Measurements from ENCODE around the gene PLOD3.

DNA sequence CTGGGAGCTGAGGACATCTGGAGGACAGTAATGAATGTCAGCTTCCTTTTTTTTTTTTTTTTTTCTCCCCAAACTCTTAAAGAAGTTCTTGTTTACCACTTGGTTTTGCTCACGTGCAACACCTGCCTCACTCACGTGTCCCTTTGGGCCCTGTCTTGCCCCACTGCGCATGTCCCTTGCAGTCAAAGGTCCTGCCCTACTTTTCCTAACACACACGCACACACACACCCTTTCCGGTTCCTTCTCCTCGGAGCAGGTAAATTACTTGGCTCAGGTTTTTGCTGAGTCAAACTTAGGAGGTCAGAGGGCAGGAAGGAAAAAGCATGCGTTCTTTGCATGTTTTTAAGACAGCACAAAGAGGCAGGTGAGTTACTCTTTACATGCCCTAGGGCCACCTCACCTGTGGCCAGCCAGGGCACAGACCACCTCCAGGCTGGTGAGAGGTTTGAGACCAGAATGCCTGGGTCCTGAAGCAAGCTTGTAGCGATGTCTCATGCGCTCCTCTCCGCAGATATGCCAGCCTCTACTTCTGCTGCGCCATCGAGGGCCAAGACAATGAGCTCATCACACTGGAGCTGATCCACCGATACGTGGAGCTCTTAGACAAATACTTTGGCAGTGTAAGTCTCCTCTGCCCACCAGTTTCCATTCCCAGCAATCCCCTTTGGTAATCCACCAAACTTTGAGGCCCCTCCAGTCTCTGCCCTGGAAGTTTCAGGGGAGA is 60.4 kb downstream of the PLOD3 start:
- TF ChIP-seq, protein P1, sequence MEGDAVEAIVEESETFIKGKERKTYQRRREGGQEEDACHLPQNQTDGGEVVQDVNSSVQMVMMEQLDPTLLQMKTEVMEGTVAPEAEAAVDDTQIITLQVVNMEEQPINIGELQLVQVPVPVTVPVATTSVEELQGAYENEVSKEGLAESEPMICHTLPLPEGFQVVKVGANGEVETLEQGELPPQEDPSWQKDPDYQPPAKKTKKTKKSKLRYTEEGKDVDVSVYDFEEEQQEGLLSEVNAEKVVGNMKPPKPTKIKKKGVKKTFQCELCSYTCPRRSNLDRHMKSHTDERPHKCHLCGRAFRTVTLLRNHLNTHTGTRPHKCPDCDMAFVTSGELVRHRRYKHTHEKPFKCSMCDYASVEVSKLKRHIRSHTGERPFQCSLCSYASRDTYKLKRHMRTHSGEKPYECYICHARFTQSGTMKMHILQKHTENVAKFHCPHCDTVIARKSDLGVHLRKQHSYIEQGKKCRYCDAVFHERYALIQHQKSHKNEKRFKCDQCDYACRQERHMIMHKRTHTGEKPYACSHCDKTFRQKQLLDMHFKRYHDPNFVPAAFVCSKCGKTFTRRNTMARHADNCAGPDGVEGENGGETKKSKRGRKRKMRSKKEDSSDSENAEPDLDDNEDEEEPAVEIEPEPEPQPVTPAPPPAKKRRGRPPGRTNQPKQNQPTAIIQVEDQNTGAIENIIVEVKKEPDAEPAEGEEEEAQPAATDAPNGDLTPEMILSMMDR (IDR thresholded peaks at IDR 0.05; ENCODE audit: low read depth, low read length): no peak
- no peak for TF ChIP-seq EZH2phosphoT487 (IDR thresholded peaks at IDR 0.05; ENCODE audit: low read depth)

Measured in OCI-LY3 (cell line).